ENCODE data around the gene NTN1.

NTN1 gene

DNA sequence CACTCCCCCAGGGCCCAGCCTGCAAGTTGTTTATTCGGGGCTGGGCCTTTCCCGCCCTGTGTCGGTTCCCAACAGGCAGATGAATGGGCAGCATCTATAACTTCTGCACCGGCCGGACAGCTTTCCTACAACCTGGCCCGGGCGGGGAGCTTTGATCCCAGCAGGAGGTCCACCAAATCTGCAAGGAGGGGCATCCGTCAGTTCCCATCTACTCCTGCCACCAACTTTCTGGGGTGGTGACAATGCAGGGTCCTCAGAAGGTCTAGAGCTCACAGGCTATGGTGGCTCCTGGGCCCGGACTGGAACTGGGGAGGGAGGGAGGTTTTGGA is 211.9 kb downstream of the NTN1 start:
- no peak for DNase-seq (ENCODE audit: low spot score)

DNA sequence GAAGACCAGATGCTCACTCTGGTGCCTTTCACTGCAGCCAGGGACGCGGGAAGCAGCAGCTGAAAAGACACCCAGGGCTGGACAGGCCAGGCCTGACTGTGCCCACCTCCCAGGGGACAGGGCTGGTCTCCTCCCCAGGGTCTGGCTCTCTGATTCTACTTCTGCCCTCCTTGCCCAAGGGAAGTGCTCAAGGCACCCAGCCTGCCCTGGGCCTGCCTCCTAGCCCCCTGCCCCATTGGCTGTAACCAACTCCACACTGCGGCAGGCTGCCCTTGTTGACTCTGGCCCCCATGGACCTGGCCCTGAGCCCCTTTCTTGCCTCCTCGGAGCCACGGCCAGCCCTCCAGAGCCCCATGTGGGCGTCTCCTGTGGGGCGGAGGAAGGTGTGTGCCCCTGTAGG is 212.5 kb downstream of the NTN1 start:
- no peak for DNase-seq (ENCODE audit: low spot score)

DNA sequence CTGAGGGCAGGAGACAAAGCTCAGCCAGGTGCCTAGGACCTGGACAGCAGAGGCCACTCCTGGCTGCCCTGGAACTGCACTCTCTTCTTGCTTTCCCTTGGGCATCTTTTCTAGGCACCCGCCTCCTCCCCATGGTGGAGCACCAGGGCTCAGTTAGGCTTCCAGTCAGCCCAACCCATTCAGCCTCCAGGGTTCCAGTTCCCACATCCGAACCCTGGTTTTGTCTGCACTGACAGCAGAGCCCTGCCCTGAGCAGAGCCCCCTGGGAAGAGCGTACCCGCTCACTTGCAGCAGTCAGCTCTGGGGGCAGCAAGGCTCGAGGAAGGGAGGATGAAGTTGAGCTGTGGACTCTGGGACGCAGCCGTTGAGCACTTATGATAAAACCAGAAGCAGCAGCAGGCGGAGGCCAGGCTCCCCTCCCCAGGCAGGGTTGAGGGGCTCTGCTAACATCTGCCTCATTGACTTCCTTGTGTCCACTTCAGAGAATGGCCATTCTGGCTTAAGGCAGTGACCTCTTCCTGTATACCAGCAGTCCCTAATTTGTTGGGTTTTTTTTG is 213.2 kb downstream of the NTN1 start:
- DNase-seq (ENCODE audit: low spot score) = no peak

- DNase-seq (ENCODE audit: low spot score) = no peak
Observed at GRCh38 chr17:9235346-9235745, 214.0 kb downstream of the NTN1 start.

GRCh38 chr17:9236286-9237052 is 215.2 kb downstream of the NTN1 start:
- DNase-seq (ENCODE audit: low spot score) = no peak

DNA sequence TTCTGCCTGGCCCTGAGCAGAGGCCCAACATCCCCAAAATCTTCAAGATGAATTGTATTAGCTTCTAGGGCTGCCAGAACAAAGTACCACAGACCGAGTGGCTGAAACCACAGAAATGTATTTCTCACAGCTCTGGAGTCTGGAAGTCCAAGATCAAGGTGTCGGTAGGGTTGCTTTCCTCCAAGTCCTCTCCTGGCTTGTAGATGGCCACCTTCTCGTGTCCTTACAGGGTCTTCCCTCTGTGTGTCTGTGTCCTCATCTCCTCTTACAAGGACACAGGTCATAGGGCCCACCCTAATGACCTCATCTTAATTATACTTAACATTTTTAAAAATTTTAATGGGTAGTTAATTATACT is 215.7 kb downstream of the NTN1 start:
- no peak for DNase-seq (ENCODE audit: low spot score)

GRCh38 chr17:9237661-9238301 is 216.5 kb downstream of the NTN1 start:
- no peak for DNase-seq (ENCODE audit: low spot score)

- no peak for DNase-seq (ENCODE audit: low spot score)
Observed at GRCh38 chr17:9238340-9239245, 217.3 kb downstream of the NTN1 start.

DNA sequence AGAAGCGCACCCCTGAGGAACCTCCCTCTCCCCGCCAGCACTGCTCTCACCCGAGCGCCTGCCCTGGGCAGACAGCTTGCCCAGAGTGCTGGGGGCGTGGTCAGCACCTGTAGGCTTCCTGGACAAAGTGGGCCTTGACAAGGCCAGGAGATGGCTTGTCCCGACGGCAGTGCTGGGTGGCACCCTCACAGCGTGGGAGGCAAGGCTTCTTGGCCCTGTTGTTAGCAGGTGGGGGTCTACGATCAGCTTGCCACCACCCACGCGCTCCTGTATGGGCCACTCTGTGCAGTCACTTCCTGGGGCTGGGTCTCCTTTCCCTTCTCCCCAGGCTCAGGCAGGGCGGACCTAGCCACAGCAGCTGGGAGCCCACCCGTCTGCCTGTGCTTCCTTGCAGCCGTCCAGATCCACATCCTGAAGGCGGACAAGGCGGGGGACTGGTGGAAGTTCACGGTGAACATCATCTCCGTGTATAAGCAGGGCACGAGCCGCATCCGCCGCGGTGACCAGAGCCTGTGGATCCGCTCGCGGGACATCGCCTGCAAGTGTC is 218.0 kb downstream of the NTN1 start:
- DNase-seq (ENCODE audit: low spot score) = no peak

DNA sequence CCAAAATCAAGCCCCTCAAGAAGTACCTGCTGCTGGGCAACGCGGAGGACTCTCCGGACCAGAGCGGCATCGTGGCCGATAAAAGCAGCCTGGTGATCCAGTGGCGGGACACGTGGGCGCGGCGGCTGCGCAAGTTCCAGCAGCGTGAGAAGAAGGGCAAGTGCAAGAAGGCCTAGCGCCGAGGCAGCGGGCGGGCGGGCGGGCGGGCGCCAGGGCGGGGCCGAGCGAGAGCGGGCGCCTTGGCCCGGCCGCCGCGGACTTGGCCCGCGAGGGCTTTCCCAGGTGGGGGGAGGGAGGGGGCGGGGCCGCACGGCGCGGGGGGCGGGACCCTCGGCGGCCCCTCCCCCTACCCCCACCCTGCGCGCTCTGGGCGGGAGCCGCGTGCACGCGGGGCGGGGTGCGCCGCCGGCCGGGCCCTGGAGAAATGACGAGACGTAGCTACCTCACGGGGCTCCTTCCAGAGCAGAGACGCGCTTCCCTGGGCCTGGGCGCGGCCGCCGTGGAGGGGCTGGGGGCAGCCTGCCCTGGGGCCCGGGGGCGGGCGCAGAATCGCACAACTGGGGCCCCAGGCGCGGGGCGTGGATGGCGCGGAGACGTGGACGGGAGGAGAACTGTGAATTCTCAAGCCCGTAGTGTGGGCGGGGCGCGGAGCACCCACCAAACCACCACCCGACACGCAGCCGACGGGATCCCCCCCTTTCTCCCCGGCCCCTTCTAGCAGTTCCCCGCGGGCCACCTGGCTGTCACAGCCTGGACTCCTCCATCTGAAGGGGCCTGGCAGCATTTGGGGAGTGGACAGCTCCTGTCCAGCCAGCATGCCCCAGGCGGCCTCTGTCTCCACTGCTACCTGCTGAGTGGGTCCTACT is 218.7 kb downstream of the NTN1 start:
- peak; percentile 71 for DNase-seq (ENCODE audit: low spot score)

DNA sequence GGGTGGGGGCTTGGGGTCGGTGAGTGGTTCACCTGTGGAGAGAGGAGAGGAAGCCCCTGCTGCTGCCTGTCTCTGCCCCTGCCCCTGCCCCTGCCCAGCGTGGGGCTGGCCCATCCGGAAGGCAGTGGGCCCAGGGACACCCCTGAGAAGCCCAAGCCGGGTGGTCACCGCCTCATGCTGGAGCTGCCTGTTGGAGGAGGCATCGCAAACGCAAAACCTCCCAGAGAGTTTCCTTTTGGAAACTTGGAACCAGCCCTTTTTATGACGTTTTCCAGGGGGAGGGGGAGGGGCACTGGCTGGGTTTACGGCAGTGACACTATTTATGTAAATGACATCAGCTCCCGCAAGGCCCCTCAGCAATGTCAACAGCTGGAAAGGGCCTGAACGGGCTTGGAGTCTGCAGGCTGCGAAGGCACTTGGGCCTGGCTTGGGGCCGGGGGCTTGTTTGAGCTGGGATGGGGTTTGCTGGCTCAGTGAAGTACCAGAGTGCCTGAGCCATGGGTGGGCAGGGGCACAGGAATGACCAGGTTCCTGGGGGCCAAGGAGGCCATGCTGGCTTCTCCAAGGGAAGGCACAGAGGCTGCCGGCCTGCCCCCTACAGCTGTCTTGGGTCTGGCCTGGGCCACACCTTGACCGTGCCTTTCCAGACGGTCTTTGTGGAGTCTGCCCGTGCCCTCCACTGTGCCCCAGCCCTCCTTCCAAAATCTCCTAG is 219.5 kb downstream of the NTN1 start:
- no peak for DNase-seq (ENCODE audit: low spot score)

DNA sequence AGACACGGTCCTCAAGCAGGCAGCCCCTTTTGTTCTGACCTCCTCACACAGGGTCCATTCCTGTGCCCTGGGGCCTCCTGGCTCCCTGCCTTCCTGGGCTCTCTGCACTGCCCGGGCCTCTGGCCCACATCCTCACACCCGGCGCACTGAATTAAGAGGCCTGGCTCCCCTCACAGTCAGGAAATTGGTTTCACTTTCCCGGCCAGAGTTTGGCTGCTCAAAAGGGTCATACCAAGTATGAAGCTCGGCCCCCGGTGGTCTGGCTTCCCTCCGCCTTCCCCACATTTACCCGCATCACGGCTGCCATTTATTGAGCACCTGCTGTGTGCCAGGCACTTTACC is 220.0 kb downstream of the NTN1 start:
- no peak for DNase-seq (ENCODE audit: low spot score)

DNA sequence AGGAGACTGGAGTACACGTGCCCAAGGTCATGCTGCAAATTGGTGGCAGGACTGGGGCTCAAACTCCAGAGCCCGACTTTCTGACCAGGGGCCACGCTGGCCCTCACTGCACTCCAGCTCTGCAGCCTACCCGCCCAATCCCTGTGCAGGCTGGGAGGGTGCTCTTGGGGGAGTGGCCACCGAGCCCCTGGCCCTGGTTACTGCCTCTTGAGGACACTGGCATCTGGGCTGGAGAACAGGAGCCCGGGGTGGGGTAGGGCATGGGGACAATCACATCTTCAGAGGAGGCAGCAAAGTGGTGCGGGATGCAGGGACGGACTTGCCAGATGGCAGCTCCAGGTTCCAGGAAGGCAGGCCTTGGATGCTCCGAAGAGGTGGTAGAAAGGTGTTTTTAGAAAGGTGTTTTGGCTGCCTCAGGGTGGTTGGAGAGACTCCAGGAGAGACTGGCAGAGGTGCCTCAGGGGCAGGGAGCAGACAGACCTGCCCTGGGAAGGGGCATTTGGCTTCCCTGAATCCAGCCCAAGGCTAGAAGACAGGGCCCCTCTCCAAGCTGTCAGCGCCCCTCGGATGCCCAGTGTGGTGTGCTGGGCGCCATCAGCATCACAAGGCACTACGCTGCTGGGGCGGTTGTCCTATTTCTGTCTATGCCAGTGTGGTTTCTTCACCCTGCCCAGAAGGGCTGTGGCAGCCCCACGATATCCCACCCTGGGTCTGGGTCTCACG is 220.6 kb downstream of the NTN1 start:
- DNase-seq (ENCODE audit: low spot score) = no peak

- DNase-seq (ENCODE audit: low spot score) = no peak
Observed at GRCh38 chr17:9242497-9242881, 221.2 kb downstream of the NTN1 start.

GRCh38 chr17:9242983-9243382 is 221.7 kb downstream of the NTN1 start:
- no peak for DNase-seq (ENCODE audit: low spot score)

GRCh38 chr17:9244066-9245052 is 223.0 kb downstream of the NTN1 start:
- no peak for DNase-seq (ENCODE audit: low spot score)

DNA sequence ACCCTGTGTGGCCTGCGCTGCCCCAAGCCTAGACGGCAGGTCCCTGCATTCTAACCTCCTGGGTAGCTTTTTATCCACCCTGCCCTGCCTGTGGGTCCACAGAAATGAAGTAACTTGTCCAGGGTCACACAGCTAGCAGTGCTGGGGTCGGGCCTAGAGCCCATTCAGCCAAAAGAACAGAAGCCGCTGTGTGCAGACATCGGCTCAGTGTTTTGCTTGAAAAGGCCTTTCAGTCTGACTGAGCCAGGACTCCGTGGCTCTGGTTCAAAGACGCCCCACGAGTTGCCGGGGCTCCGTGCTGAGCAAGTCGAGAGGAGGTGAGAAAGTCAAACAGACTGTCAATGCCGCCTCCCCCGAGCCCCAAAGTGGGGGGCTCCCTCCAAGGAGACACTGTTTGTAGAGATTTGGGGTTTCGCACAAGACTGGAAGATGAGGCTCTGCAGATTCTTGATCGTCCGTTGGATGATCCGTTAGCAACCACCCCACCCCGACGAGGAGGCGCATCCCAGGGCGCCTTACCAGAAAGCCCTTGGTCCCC is 226.2 kb downstream of the NTN1 start:
- no peak for DNase-seq (ENCODE audit: low spot score)

GRCh38 chr17:9249245-9249953 is 228.1 kb downstream of the NTN1 start:
- no peak for DNase-seq (ENCODE audit: low spot score)

Data from CD4-positive, alpha-beta T cell treated with Interleukin-15 for 4 hours (primary cell).